ENCODE results near the gene SOWAHB.

Gene SOWAHB
- long read RNA-seq, donor 1, transcript SOWAHB-201 (1 exons, 3,220 nt), result major isoform, 8 of 8 reads
- long read RNA-seq, donor 1, partial matches to known transcripts, result 0 of 8 reads
- long read RNA-seq, donor 1, other reads (novel, unspliced or antisense), result 0 of 8 reads
- long read RNA-seq, donor 2, partial matches to known transcripts, result 0 of 4 reads
- long read RNA-seq, donor 2, other reads (novel, unspliced or antisense), result 0 of 4 reads
- long read RNA-seq, donor 3, partial matches to known transcripts, result 0 of 3 reads
- long read RNA-seq, donor 3, other reads (novel, unspliced or antisense), result 0 of 3 reads
- long read RNA-seq, donor 4, partial matches to known transcripts, result 0 of 1 reads
- long read RNA-seq, donor 4, other reads (novel, unspliced or antisense), result 0 of 1 reads
- long read RNA-seq, donor 5, transcript SOWAHB-201 (1 exons, 3,220 nt), result major isoform, 8 of 8 reads
- long read RNA-seq, donor 5, partial matches to known transcripts, result 0 of 8 reads
- long read RNA-seq, donor 5, other reads (novel, unspliced or antisense), result 0 of 8 reads
- long read RNA-seq, donor 6, transcript SOWAHB-201 (1 exons, 3,220 nt), result major isoform, 7 of 7 reads
- long read RNA-seq, donor 6, partial matches to known transcripts, result 0 of 7 reads
- long read RNA-seq, donor 6, other reads (novel, unspliced or antisense), result 0 of 7 reads
- long read RNA-seq, donor 7, transcript SOWAHB-201 (1 exons, 3,220 nt), result major isoform, 6 of 6 reads
- long read RNA-seq, donor 7, partial matches to known transcripts, result 0 of 6 reads
- long read RNA-seq, donor 7, other reads (novel, unspliced or antisense), result 0 of 6 reads
- long read RNA-seq, donor 8, partial matches to known transcripts, result 0 of 3 reads
- long read RNA-seq, donor 8, other reads (novel, unspliced or antisense), result 0 of 3 reads

DNA sequence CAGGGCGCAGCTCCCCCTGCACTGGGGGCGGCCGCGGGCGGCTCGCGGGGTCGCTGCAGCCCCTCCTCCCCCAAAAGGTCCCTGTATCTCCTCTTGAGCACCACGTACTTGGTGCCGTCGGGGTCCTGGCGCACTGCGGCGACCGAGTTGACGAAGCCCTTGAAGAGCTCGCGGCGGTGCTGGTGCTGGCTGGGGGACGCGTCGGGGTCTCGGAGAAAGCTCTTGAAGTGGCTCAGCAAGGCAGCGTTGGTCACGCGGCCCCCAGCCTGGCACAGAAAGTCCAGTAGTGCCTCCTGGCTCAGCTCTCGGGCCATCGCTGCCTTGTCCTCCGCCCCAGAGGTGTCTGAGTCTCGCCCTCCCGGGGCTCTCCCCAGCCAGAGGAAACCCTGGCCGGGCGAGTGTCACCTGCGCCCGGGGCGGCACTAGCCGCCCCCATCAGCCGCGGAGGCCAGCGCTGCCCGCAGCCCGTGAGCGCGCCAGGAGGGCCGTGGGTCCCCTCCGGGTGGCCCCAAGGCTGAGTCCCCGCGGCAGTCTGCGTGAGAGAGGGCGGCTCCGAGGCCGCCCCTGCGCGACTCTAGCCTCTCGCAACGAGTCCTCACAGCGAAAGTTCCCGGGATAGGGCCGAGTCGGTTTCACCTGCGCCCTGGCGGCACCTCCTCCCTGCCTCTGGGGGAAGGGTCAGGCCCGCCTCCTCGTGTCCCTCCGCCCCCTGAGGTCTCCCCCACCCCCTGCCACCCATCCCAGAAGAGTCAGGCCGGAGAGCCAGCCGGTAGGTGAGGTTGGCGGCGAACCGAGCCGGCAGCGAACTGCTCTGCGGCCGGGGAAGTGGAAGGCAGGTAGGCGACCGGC is at the start of gene SOWAHB:
Gene SOWAHB (minus strand): TSS at position 609 of the 849 bp plus-strand sequence. CDS start 295 bp downstream, at position 314.
- DNase-seq, result peak; percentile 91

GRCh38 chr4:76947369-76947768 is 49.4 kb upstream of the SOWAHB start:
- DNase-seq, result no peak

DNA sequence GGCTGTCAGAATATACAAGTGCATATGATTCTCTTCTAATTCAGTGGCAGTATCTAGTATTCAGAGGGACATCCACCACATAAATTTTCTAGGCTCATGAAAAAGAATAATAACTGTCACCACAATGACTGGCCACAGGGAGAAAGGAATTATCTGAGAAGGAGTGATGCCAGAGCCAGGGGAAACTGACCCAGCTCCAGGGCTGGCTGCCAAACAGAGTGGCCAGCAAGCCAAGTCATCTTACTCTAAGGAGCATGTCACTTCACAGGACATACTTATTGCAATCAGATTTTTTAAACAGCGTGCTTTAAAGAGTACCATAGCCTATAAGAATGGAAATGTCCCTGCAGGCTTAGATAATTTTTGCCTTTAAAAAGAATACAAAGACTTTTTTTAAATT is 45.8 kb upstream of the SOWAHB start:
- no peak for DNase-seq

DNA sequence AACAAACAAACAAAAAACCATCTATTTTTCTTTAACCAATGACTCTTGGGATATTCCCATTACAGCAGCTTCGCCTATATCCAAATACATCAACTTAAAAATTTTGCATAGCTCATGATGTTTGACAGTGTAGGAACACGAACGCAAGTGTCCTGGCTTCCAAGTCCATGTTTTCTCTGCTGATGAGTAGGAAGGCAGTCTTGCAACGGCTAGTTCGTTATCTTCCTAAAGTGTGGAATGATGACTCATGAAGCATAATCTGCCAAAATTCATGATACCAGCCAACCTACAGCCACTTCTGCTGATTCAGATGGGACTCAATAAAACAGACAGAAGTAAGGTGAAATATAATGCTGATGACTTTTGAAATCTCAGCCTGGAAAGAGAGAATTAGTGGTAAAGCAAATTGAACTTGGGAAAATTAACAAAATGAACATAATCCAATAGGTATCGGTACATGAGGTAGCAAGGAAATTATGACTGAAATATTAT is 45.2 kb upstream of the SOWAHB start:
- no peak for DNase-seq

DNA sequence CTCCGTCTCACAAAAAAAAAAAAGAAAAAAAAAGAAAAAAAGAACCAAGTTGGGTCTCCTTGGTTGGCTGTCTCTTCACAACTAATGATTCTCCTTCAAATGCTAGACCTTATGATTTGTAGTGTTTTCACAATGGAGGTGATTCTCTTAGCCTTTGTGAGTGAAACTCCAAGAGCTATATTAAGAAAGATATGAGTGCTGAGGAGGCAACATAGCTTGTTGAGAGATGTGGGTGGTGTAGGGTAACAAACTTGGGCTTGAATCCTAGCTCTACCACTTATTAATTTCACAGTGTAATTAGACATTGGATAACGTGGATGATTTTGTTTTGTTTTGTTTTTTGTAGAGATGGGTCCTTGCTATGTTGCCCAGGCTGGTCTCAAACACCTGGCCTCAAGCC is 41.2 kb upstream of the SOWAHB start:
- no peak for DNase-seq

- DNase-seq, result no peak
Observed at GRCh38 chr4:76931576-76932276, 33.8 kb upstream of the SOWAHB start.

DNA sequence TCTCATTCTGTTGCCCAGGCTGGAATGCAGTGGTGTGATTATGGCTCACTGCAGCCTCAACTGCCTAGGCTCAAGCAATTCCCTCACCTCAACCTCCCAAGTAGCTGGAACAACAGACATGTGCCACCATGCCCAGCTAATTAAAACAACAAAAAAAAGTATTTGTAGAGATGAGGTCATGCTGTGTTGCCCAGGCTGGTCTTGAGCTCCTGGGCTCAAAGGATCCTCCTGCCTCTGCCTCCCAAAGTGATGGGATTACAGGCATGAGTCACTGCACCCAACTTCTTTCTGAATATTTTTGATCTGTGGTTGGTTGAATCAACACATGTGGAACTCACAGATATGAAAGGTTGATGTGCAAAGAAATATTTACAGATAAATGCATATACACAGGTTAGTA is 33.1 kb upstream of the SOWAHB start:
- no peak for DNase-seq

GRCh38 chr4:76930685-76931084 is 32.7 kb upstream of the SOWAHB start:
- DNase-seq, result no peak

GRCh38 chr4:76926841-76927240 is 28.9 kb upstream of the SOWAHB start:
- no peak for DNase-seq

- no peak for DNase-seq
Observed at GRCh38 chr4:76923619-76924357, 25.8 kb upstream of the SOWAHB start.

GRCh38 chr4:76920715-76921114 is 22.8 kb upstream of the SOWAHB start:
- DNase-seq, result no peak

DNA sequence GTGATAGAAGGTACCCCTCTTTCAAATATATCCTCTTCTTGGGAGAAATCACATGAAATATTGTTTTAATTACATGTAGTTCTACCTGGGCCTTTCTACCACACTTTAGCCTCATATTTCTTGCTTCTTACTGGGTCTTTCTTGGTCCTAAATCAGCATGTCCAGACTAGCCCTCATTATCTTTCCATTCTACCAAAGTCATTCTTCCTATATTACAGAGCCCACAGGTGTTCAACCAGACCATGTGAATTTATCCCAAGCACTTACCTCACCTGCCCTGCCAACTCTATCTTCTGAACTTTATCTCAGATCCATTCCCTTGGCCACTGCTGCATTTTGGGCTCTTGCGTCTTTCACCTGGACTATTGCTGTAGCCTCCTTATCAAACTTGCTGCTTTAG is 11.8 kb upstream of the SOWAHB start:
- DNase-seq, result no peak

- no peak for DNase-seq
Observed at GRCh38 chr4:76905521-76905920, 7.6 kb upstream of the SOWAHB start.

GRCh38 chr4:76904646-76905190 is 6.8 kb upstream of the SOWAHB start:
- no peak for DNase-seq

DNA sequence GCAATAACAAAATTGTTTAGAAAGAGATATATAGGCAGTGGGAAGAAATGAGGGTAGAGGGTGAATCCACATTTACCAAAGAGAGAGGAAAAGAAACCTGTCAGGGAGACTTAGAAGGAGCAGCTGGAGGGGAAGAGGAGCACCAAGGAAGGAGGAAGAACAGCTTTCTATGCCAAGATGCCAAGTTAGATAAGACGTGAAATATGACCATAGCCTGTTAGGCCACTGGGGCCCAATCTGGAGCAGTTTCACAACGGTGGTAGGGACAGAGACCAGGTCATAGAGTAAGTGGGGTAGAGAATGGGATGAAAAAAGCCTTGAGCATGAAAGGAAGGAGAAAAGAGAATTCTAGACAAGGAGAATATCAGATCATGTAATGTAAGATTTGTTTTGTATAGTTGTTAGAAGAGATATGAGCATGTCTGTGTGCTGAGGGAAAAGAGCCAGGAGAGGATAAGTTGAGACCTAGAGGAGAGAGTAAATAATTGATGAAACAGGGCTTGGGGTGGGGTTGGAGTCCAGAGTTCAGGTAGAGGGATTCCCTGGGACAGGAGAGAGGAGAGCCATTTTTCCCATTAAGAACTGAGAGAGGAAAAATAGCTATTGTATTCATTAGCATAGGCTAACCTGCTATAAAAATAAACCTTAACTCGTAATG is 4.4 kb upstream of the SOWAHB start:
- no peak for DNase-seq

DNA sequence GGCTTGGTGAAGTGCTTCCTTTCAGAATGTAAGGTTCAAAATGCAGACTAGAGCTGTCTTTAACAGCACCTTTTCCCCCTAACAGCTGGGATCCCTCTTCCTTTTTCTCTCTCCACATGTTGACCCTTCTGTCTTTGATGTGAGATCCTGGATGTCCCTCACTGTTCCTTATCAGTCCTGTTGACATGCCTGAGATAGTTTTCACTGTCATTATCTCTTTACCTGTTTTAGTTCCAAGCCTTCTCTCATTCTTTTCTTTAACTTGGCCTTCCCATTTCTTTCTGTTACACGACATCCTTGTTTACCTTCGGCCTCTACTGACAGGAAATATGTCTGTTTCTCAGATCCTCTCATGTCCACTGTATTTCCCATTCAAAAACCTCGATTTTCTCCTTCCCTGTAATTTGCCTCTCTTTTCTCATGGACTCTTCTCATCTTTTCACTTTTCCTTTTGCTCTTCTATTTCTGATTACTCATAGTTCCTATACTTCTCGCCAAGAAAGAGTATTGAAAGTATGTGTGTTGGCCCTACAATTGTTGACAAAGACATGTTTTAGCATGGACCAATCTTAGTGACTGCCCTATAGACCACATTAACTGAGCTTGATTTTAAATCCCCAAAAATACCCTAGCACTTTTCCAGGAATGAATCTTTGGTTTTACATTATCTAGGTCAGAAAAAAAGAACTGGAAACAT is 1.2 kb upstream of the SOWAHB start:
- no peak for DNase-seq

GRCh38 chr4:76898385-76898692 is 395 bp upstream of the SOWAHB start:
- DNase-seq, result peak; percentile 65

- peak; percentile 90 for DNase-seq
Observed at GRCh38 chr4:76896614-76897535, 1.1 kb downstream of the SOWAHB start.
